HG02610 (cell line): ENCODE results near the gene BTBD9.
A peak's percentile ranks its signal among the peaks of the same experiment; 100 is the strongest.

Experiments
- ATAC-seq: cut with Tn5 transposase; IDR thresholded peaks from one replicate; pipeline ENCODE4 v1.9.1; 2021; ENCODE audit warnings: mild to moderate bottlenecking, moderate library complexity; ENCODE audit not compliant: unreplicated experiment

BTBD9 gene

DNA sequence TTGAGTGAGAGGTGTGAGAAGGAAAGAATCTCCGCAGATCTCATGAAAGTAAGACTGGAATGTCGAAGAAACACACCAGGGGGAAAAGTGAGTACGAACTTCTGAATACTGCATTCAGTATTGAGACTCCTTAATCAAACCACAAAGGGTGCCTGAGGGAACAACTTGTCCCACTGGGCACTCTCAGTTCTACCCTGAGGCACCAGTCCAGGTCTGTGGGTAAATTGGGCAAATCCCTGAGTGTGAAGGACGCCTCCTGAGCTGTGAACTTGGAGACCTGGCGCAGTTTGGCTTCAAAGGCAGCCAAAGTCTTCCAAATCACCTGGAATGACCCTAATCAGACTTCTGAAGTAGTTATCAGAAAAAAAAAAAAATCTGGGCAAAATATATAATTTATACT is 329.7 kb downstream of the BTBD9 start:
- ATAC-seq: no peak

DNA sequence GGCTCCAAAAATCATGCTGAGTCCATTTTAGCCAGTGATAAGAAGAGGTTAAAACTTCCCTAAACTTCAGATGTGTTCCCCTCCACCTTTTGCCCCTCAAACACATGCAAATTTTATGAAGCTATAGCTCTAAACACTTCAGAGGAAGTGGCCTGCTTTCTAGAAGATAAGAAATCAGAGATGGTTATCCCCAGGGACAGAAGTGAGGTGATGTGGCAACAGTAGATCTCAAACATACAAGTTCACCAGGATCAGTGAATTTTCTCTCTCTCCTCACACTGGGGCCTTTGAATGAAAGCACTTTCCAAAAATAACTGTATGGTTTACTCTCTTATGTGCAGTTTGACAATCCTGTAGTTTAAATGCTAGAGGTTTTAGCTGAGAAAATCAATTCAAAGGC is 332.0 kb downstream of the BTBD9 start:
- ATAC-seq: peak; percentile 85

DNA sequence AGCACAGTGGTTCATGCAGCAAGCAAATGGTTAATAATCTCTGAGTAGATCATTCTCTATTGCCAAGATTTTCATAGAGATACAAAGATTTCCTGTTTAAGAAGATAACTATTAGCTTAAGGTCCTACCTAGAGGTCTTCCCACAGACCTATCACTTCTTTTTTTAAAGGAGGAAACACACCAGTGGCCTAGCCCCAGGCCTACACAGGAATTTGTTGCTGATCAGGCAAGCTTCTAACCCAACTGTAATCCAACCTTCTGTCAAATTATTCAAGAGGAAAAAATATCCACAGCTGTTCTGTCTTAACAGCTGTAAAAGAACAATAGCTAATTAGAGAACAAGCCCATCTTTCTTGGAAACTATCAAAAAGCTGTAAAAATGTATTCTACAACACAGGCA is 332.8 kb downstream of the BTBD9 start:
- ATAC-seq: no peak

DNA sequence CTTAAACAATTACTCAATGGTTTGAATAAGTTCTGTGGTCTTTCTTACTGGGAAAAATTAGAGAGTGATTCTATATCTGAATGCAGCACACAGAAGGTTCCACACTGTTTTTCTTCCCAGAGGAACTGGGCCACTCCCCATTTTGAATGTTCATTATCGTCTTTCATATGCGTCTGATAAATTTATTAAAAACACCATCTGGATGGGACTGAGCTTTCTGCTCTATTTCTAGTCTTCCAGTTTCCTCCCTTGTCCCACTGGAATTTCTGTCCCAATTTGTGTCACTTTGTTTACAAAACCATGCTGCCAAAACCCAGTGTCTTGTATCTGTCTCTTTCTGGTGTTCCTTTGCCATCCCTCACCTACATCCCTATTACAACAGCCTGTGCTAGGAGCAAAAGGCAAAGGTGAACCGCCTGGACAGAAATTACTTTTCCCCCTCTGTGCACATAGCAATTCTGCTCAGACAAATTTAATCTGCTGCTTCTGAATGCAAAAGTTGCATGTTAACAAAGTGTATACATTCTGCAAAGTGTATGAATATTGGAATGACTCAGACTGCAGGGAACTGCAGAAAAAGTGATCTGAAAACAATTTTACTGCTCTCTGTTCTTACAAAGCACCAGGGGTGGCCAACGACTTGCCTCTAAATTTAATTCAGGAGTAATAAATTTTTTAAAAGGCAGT is 333.6 kb downstream of the BTBD9 start:
- peak; percentile 62 for ATAC-seq

DNA sequence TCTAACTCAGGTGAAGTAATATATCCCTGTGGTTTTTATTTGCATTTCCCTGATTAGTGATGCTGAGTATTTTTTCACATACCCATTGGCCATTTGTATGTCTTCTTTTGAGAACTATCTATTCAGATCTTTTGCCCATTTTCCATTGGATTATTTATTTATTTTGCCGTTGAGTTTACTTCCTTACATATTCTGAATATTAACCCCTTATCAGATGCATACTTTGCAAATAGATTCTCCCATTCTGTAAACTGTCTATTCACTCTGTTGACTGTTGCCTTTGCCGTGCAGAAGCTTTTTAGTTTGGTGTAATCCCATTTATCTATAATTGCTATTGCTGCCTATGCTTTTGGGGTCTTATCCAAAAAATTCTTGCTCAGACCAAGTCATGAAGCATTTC is 336.9 kb downstream of the BTBD9 start:
- ATAC-seq: no peak

DNA sequence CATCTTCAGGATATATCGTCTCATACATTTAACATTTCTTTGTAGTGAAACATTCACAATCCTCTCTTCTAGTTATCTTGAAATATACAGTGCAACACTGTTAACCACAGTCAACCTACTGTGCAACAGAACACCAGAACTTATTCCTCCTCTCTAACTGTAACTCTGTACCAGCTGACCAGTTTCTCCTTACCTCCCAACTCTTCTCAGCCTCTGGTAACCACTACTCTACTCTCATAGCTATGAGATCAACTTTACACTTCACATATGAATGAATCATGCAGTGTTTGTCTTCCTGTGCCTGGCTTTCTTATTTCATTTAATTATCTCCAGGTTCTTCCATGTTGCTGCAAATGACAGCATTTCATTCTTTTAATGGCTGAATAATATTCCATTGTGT is 337.6 kb downstream of the BTBD9 start:
- no peak for ATAC-seq

DNA sequence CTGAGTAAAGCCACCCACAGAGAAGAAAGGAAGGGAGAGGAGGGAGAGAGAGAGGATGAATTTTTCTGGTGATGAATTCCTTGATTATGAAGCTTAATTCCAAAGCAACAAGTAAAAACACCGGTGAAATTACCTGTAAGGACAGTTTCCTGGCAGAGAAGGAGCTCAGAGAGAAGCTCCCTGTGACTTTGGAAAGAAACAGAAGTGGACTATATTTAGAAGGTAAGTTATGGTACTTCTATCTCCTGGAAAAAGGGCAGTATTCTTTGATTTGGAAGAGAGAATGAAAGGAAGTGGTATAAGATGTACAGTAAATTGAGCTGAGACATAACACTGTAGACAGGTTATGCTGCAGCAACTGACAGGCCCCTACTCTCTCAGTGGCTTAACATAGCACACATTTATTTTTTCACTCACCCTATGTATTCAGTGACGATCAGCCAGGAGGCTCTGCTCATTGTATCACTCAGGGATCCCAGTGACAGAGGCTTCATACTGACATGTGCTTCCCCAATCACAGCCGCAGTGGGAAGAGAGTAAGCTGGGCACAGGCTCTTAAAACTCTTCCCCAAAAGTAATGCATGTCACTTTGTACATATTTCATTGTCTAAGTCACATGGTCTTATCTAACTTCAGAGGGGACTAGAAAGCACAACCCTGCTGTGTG is 349.5 kb downstream of the BTBD9 start:
- no peak for ATAC-seq

DNA sequence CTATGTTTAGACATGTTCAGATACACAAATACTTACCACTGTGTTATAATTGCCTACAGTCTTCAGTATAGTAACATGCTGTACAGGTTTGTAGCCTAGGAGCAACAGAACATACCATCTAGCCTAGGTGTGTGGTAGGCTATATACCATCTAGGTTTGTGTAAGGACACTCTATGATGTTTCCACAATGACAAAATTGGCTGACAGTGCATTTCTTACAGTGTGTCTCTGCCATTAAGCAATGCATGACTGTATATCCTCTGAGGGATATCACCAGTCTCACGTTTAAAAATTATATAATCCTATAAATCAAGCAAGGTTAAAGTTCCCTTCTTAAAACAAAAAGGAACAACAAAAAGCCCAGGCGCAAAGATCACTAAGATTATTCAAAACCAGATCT is 352.2 kb downstream of the BTBD9 start:
- ATAC-seq: no peak

DNA sequence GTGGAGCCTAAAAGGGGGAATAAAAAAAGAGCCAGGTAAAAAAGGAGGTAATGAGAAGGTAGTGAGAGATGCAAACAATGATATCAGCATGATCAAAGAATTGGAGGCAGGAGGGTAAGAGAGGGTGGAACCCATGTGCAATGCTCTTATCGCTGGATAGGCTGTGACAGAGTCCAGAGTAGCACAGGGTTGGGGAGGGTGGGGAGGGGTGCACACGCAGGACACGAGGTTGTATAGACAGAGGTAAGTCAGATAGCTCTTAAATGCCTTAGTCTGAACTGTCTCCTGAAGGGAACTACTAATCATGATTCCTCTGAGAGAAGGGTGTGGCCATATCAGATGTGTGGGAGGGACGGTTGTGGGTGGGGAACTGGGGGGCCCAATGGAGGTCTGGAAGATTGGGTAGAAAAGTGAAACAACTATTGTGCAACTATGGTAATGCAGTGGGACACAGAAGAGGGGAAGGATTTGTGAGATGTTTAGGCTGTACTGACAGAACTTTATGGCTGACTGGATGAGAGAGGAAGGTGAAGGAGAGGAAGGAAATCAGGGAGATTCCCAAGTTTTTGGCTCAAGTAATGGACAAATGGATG is 354.8 kb downstream of the BTBD9 start:
- ATAC-seq: no peak

DNA sequence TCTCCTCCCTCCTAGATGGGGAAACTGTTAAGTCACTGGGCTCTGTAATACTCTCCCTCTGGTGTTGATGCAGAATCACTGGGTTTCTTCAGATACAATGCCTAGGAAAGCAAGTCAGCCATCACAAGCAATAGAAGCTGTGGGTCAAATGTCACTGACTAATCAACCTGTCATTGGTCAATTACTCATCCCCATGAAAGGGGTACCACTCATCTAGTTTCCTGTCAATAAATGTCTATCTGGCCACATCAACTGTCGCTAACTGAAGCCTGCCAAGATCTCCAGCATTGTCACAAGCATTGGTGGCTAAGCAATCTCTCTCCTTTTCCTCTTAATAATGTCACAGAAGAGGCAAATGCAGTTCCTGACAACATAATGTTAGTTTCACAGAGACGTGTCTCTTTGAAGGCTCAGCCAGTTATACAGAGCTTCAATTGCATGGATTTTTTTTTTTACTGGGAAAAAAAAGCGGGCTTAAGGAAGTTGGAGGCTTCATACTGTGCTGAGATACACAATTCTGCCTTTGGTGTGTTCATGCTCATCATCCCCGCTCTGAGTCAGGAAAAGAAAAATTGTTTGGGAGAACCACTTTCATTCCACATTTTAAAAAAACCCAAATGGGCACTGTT is 355.9 kb downstream of the BTBD9 start:
- ATAC-seq: no peak

DNA sequence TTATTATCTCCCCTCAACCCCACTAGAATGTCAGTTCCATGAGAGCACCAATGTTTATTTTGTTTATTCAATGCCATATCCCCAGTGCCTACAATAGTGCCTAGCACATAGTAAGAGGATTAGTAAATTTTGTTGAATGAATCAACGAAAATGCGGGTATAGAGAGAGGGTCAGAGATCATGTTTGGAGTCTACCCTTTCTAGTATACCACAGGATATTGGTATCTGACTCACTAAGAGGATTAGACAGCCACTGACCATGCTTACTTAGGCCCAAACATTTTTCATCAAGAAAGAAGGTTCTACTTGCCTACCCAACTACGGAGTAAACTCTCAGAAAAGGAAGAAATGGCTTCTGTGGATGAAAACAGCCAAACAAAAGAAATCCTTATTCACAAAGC is 356.8 kb downstream of the BTBD9 start:
- ATAC-seq: no peak

DNA sequence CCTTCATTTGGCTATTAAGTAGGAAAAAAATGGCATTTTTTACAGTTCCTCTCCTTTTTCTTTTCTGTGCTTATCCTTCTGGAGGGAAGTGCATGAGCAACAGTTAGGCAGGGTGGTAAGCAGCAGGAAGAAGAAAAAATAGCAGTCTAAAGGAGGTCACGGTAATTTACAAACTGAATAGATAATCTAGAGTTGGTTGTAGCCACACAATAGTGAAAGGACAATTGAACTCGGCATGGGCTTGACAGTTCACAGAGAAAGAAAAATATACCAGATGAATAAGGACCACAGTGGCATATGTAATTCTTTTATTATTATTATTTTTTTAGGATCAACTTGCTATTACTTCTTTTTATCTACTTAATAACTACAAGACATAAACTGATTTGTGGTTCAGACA is 358.6 kb downstream of the BTBD9 start:
- ATAC-seq: no peak

DNA sequence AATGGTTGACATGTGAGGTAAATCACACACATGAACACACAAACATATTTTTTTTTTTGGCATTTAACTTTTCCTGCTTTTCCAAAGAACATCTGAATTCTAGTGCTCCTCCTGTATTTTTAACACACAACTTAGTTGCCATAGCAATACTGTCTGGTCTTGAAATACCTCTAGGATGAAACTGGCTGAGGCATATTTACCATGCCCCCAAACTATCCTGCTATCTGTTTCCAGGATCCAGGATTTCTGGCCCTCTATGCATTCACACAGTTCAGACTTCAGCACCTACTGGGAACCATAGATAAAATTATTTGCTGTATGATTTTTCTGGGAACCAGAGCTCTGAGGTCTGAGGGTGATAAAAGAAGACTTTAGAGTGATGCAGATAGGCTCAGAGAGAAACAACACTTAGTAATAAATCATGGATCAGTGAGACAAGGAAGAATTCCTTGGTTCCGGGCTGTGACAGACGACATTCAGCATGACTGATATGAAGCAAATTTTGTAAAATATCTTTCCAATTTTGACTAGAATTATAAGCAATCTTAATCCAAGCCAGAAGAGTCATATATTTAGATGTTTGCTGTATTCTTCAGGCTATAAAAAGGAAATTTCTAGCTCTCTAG is 359.7 kb downstream of the BTBD9 start:
- no peak for ATAC-seq

DNA sequence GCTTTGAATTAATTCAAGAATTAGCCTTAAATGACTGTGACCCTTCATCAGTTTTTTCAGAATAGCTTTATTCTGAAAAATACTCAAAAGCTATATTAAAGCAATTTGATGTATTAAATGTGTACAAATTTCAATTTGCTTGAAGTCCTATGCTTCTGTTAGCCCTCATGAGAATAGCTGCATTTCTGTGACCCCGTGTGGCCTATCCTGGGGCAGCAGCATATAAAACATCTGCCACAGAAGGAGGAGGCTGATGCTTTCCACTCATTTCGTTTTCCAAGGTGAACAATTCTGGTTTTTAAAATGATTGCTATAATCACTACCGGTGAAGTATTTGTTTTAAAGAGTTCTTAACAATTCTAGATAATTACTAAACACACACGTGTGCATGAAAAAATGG is 360.3 kb downstream of the BTBD9 start:
- no peak for ATAC-seq

DNA sequence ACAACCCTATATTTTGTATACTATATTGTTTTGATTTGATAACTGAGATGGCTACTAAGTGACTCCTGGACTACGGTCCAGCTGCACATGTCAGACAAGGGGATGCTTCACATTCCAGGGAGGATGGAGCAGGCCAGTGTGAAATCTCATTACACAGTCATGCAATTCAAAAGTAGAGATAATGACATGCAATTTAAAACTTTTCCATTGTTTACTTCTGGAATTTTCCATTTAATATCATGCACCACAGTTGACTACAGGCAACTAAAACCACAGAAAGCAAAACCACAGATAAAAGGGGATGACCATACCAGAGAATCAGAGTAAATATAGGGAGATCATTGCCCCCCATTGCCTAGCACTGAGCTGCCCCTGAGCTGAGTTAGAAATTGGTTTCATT is 366.4 kb downstream of the BTBD9 start:
- no peak for ATAC-seq

DNA sequence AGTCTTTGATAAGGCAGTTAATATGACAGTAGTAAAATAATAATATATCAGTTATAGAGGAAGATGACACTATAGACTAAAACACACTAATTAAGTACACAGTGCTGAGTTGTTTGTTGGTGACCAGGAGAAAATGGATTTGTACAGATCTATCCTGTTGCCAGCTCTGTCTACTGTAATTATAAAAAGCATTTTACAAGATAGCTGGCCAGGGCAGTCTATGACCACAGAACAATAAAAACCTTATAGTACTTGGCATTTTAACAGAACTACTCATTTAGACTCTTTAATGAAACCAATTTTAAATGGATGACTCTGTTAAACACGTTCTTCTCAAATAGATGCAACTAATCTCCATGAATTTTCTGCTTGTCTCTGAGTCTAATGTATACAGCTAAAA is 367.5 kb downstream of the BTBD9 start:
- ATAC-seq: no peak

DNA sequence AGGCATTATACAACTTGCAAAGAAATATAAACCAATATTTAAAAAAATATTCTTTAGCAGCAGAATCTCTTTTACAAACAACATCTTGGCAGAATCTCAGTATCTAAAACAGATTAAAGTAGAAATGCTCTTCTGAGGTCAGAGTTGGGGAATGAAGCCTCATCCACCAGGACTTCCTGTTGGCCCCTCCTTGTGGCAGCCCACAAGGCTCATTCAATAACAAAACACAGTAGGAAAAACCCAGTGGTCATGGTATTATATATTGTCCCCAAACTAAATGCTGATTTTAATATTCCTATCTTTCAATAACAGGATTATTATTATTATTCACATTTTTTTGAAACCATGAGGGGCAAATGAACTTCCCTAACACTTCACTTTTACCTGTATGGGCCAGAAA is 368.6 kb downstream of the BTBD9 start:
- no peak for ATAC-seq

DNA sequence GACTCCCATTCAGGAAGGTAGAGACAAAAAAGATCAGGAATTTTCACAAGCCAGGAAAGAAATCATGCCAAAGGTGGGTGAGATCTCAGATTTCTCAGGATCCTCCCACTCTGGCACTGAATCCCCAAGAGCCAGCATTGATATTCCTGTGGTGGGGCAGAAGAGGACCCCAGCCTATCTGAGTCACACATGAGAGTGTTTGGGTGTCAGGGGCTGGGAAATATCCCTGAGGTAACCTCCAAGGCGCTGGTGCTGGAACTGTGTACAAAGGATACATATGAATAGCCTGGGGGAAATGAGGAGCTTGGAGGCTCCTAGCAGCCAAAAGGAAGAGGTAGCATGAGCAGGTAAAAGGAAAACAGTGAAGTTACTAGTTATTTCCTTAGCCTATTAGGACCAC is 369.4 kb downstream of the BTBD9 start:
- ATAC-seq: no peak

DNA sequence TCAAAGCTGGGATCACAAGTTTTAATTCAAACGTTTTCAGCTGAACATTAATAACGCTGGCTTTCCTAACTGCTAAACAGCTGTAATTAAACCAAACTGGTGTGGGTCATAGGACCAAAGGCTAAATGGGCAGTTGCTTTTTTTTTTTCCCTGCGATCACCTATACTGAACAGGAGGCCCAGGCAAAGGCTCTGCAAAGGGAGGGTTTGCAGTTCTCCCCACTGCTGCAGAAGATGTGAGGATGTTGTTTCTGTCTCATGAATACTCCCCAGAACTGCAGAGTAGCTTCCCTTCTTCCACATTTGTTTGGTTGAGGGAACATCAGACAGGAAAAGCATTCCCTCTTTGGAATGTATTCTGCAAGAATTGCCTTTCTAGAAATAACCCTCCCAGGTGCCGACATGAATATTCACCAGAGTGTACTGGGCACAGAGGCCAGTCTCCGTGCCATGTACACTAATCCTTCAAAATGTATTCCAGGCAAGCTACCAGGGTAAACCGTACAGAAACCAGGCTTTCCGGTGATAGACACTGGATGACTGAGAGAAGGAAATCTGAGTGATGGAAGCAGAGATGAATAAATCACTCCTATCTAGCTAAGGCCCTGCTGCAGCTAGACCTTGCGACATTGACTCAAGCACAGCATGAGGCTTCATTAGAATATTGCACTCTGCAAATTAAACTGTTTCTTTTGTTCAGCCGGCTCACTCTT is 370.1 kb downstream of the BTBD9 start:
- ATAC-seq: no peak

DNA sequence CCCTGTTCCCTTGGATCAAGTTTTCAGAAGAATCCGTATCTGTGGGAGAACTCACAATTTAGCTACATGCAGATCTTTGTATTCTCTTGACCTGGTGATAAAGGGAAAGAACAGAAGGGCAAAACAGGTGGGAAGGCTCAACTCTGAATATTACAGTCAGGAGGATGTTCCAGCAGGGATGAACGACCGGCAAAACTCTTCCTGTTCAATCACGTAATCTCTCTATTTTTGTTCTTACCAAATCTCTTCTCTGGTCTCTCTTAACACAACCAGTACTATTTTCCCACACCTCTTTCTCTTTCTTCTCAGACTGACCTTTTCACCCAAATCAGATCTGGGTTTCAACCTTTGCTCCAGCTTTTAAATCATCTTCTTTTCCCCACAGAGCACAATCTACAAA is 371.4 kb downstream of the BTBD9 start:
- no peak for ATAC-seq

DNA sequence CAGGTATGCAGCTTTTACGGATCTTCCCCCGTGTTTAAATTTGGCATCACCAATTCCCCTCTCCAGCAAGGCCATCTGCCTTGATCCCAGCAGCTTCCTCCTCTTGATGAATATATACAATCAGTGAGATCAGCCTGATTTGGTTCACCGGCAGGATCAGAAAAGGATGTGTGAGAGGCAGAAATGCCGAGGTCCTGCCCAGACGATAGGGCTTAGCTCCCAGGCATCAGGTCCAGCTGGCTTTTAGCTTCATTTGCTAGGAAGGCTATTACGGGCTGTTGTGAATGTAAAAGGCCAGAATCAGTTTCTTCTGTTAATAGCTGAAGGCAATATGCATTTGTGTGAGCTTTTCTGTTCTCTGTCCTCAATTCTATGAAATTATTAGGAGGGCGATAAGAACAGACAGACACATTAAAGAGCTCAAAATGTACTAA is 372.8 kb downstream of the BTBD9 start:
- no peak for ATAC-seq
